H7 (cell line): ENCODE measurements around the gene ATF5. TPM values are rescaled to one million over a fixed set of nuclear protein-coding genes. Genes with fewer than 3 reads are reported as not detected.
"Not testable (repeated sequence)": the region's sequence is repeated elsewhere in the genome, so short reads cannot be mapped to it uniquely, and the experiment has no call there.

Source experiments
- DNase-seq: peaks from one replicate; pipeline ENCODE4 v3.0.0; 2012
- H3K27me3 ChIP-seq: 2 replicates; pipeline ENCODE4 v1.6.0; 2011; ENCODE audit warnings: mild to moderate bottlenecking, low read length; ENCODE audit not compliant: control insufficient read depth, insufficient read depth
- H3K36me3 ChIP-seq: replicated peaks from 2 replicates; pipeline ENCODE4 v1.5.1; 2011; ENCODE audit warnings: low read length; ENCODE audit not compliant: control insufficient read depth, insufficient read depth
- H3K4me3 ChIP-seq: 2 replicates; pipeline ENCODE4 v1.5.1; 2011; ENCODE audit warnings: low read depth, mild to moderate bottlenecking, control low read depth, low read length, moderate library complexity; ENCODE audit not compliant: insufficient read depth
- total RNA-seq: library from RNA; depleted of rRNA; stranded (reverse); fragments of >200 nt; shearing (Covaris generic); gene quantifications from 2 replicates; pipeline ENCODE4 v1.2.3, GENCODE V29; 2014

ATF5 gene
- total RNA-seq, 1 experiment from 2014 or later: 15.0 TPM

DNA sequence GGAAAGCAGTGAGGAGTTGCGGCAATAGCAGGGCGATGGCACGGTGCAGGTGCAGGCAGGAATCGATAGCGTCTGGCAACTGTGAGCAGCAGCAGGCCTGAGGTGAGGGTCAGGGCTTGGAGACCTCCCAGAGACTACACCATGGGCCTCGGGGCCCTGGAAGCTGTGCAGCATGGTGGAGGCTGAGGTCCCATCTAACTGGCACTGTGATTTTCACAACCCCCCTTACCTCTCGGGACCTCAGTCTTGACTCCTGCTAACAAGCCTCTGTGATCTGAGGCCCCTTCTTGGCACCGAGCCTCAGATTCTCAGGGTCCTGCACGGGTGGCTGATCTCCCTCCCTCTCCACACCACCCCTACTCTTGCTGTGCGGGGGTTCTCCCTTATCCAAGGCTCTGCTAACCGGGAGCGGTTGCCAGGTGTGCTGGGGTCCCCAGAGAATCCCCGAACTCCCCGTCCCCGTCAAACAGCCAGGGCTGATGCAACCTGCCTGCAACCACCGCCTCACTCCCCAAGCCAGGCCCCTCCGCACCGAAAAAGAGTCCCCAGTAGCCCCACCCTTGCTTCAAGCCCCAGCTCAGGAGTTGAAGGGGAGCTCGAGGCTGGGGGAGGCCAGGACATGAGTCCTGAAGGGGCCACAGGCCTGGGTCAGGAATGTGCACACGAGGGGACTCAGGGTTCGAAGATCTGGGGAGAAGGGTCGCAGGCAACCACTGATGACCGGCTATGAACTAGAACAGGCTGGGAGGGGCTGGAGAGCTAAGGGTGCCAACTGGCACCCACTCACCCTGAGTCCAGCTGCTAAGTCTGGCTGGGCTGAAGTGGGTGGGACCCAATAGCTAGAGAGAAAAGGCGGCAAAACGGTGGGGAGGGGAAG, 4.8 kb upstream of the ATF5 start:
- Histone ChIP-seq H3K27me3 (no peaks in the 10 kb centered on the region), H3K4me3 (no peak overlapping the region), H3K36me3 (peaks cover 32% of the 10 kb centered on the region)
- DNase-seq: peak; percentile 44

DNA sequence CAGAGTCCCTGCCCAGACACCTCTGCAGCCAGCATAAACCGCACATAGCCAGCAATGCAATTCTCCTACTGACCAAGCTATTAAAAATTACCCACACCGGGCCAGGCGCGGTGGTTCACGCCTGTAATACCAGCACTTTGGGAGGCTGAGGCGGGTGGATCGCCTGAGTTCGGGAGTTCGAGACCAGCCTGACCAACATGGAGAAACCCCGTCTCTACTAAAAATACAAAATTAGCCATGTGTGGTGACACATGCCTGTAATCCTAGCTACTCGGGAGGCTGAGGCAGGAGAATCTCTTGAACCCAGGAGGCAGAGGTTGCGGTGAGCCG, 4.2 kb upstream of the ATF5 start:
- H3K36me3 ChIP-seq: peaks cover 32% of the 10 kb centered on the region
- not testable (repeated sequence) for H3K27me3 ChIP-seq, DNase-seq, H3K4me3 ChIP-seq

DNA sequence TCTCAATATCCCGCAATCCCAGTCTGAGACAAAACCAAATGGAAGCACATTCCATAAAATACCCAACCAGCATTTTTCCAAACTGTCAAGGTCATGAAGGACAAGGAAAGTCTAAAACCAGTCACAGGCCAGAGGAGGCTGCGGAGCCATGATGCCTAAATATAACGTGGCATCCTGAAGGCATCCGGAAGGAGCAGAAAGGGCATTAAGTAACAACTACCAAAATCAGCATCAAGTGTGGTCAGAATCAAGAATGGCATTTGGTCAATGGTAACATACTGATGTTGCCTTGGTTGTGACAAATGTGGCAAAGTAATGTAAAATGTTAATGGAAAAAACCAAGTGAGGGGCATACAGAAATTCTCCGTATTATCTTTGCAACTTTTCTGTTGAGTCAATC, 3.5 kb upstream of the ATF5 start:
- peaks cover 32% of the 10 kb centered on the region for H3K36me3 ChIP-seq
- no peak for DNase-seq
- no peaks in the 10 kb centered on the region for H3K27me3 ChIP-seq
- no peak overlapping the region for H3K4me3 ChIP-seq

DNA sequence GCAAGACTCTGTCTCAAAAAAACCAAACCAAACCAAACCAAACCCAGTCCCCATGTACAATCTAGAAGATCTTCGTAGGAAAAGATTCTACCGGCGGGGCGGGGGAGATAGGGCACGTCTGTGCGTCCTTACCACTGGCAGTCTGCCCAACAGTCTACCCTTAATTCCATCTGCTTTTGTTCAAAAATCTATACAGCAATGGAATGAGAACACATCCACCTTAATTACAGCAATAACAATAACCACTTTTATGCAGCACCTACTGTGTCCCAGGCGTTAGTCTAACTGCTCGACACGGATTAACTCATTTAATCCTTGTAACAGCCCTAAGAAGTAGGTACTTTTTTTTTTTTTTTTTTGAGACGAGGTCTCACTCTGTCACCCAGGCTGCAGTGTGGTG, 2.5 kb upstream of the ATF5 start:
- Histone ChIP-seq H3K4me3 (no peak overlapping the region), H3K27me3 (no peaks in the 10 kb centered on the region), H3K36me3 (peaks cover 32% of the 10 kb centered on the region)
- DNase-seq: no peak

DNA sequence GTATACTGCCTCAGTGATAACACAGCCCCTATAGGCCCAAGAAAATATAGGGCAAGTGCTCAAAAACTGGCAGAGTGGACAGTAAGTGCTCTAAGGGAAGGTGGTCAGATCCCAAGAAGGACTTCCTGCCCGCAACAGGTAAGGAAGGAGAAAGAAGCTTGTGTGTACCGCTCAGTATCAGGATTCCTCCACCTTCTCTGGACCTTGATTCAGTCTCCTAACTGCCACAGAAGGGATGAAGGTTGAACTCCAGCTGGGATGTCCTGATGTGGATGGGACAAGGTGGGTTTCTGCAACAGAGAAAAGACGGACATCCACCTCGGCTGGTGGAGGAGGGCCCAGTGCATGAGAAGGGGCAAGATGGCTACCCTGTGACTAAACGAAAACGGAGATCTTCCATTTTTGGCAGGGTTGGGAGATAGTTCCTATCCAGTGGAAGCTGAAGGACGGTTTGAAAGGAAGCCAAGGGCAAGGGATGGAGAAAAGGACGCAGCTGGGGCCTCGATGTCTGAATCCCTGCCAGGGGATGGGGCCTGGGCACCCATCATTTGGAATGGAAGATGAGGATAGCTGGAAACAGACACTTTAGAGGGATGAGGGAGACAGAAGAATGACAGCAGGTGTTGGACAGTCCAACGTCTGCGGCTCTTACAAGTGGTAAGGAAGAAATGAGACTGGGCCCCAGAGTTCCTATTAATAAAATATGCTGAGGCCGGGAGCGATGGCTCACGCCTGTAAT, 1.3 kb upstream of the ATF5 start:
- no peak overlapping the region for H3K4me3 ChIP-seq
- DNase-seq: no peak

GRCh38 chr19:49929611-49930482, 842 bp downstream of the ATF5 start:
- DNase-seq: peak; percentile 98
- peaks cover 15% of the 10 kb centered on the region for H3K36me3 ChIP-seq
- no peaks in the 10 kb centered on the region for H3K27me3 ChIP-seq
- peak overlapping the region; percentile 91 for H3K4me3 ChIP-seq

More for the DNA sequence above, 1.3 kb upstream of the ATF5 start:
- H3K27me3 ChIP-seq: no peaks in the 10 kb centered on the region
- H3K36me3 ChIP-seq: peaks cover 29% of the 10 kb centered on the region

DNA sequence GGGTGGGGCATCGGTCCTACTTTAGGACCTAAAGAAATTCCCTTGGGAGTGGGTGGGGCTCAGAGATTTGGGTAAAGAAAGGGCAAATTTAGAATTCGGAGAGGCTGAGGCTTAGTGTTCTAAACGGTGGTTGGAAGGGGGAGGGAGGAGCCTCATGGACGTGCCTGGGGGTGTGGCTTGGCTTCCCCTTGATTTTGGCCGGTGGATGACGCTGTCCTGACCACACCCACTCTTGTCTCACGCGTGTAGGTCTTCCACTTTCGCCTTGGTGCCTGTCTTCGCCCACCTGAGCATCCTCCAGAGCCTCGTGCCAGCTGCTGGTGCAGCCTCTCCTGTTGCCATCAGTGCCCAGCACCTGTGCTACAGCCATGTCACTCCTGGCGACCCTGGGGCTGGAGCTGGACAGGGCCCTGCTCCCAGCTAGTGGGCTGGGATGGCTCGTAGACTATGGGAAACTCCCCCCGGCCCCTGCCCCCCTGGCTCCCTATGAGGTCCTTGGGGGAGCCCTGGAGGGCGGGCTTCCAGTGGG, 1.5 kb downstream of the ATF5 start:
- peaks cover 13% of the 10 kb centered on the region for H3K36me3 ChIP-seq
- no peaks in the 10 kb centered on the region for H3K27me3 ChIP-seq
- peak; percentile 83 for DNase-seq
- H3K4me3 ChIP-seq: peak overlapping the region; percentile 36

- no peak for DNase-seq
- no peaks in the 10 kb centered on the region for H3K27me3 ChIP-seq
- H3K4me3 ChIP-seq: no peak overlapping the region
- peaks cover 11% of the 10 kb centered on the region for H3K36me3 ChIP-seq
These were observed 2.5 kb downstream of the ATF5 start for GRCh38 chr19:49931293-49932040.

DNA sequence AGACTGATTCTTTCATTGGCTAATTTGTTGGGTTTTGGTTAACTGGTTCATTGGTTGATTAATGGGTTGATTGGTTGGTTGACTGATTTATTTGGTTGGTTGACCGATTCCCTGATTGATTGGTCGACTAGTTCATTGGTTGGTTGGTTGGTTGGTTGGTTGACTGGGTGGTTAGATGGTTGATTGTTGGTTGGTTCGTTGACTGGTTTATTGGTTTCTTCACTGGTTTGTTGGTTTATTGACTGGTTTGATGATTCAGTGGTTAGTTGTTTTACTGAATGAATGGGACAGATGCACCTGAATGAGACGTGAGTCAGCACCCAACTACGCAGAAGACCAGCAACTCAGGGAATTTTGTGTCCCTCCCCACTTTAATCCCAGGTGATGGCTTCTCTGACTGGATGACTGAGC, 3.0 kb downstream of the ATF5 start:
- no peak for DNase-seq
- Histone ChIP-seq H3K36me3 (peaks cover 7% of the 10 kb centered on the region), H3K27me3 (no peaks in the 10 kb centered on the region), H3K4me3 (no peak overlapping the region)

DNA sequence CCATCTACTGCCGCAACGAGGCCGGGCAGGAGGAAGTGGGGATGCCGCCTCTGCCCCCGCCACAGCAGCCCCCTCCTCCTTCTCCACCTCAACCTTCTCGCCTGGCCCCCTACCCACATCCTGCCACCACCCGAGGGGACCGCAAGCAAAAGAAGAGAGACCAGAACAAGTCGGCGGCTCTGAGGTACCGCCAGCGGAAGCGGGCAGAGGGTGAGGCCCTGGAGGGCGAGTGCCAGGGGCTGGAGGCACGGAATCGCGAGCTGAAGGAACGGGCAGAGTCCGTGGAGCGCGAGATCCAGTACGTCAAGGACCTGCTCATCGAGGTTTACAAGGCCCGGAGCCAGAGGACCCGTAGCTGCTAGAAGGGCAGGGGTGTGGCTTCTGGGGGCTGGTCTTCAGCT, 3.7 kb downstream of the ATF5 start:
- DNase-seq: no peak
- H3K36me3 ChIP-seq: peaks cover 1% of the 10 kb centered on the region
- no peak overlapping the region for H3K4me3 ChIP-seq
- H3K27me3 ChIP-seq: no peaks in the 10 kb centered on the region

- Histone ChIP-seq H3K4me3 (no peak overlapping the region), H3K27me3 (peaks cover 2% of the 10 kb centered on the region; the same call in 1 of the 2 replicates), H3K36me3 (no peaks in the 10 kb centered on the region)
- DNase-seq: no peak
These were observed 4.6 kb downstream of the ATF5 start for GRCh38 chr19:49933643-49934042.

- no peak overlapping the region for H3K4me3 ChIP-seq
- no peak for DNase-seq
- peaks cover 2% of the 10 kb centered on the region; the same call in 1 of the 2 replicates for H3K27me3 ChIP-seq
- no peaks in the 10 kb centered on the region for H3K36me3 ChIP-seq
These were observed 7.5 kb downstream of the ATF5 start for GRCh38 chr19:49936549-49936948.

- no peaks in the 10 kb centered on the region for H3K36me3 ChIP-seq
- H3K27me3 ChIP-seq: peaks cover 2% of the 10 kb centered on the region; the same call in 1 of the 2 replicates
- DNase-seq: peak; percentile 93
- H3K4me3 ChIP-seq: 0 out of 2 replicates have a peak overlapping the region, but pooled peaks have one; percentile 1
These were observed 8.9 kb downstream of the ATF5 start for GRCh38 chr19:49937750-49938381.
